Caki2 (cell line): ENCODE data around the gene PGM5. TPM values are rescaled to one million over a fixed set of nuclear protein-coding genes. Genes with fewer than 3 reads are reported as not detected.

Experiments
- DNase-seq: peaks from one replicate; pipeline ENCODE4 v3.0.0-alpha.2; 2015; ENCODE audit warnings: low read depth
- in situ Hi-C: cut with HindIII; loops from 2 replicates; pipeline ENCODE4 v1.10.0; 2016; ENCODE audit warnings: low sequenced_read_pairs, low pct_unique_long_range_greater_than_20kb, mixed read lengths
- total RNA-seq: library from RNA; depleted of rRNA; stranded (reverse); fragments of >200 nt; shearing (Covaris generic); gene quantifications from 2 replicates; pipeline ENCODE4 v1.2.3, GENCODE V29; 2014; ENCODE audit warnings: low replicate concordance; rRNA removed

PGM5 gene
- total RNA-seq, 1 experiment from 2014 or later = not detected

- peak; percentile 84 for DNase-seq
- in situ Hi-C loops = no loop called here
These were observed 190.4 kb downstream of the PGM5 start for GRCh38 chr9:68546596-68547390.

GRCh38 chr9:68547417-68547816 lies 191.0 kb downstream of the PGM5 start:
- in situ Hi-C loops = no loop called here
- DNase-seq = no peak

GRCh38 chr9:68548241-68548640 lies 191.8 kb downstream of the PGM5 start:
- in situ Hi-C loops = no loop called here

GRCh38 chr9:68551191-68551590 lies 194.8 kb downstream of the PGM5 start:
- peak; percentile 62 for DNase-seq
- in situ Hi-C loops = no loop called here

More at GRCh38 chr9:68548241-68548640, 191.8 kb downstream of the PGM5 start:
- DNase-seq = no peak

GRCh38 chr9:68552700-68553476 lies 196.5 kb downstream of the PGM5 start:
- in situ Hi-C loops = no loop called here
- peak; percentile 59 for DNase-seq

- no peak for DNase-seq
- in situ Hi-C loops = no loop called here
These were observed 199.2 kb downstream of the PGM5 start for GRCh38 chr9:68555437-68556150.

- in situ Hi-C loops = no loop called here
- no peak for DNase-seq
These were observed 202.1 kb downstream of the PGM5 start for GRCh38 chr9:68558545-68558944.

GRCh38 chr9:68560071-68560844 lies 203.8 kb downstream of the PGM5 start:
- DNase-seq = peak; percentile 58
- in situ Hi-C loops = no loop called here

- in situ Hi-C loops = no loop called here
These were observed 206.1 kb downstream of the PGM5 start for GRCh38 chr9:68562461-68562860.

GRCh38 chr9:68567565-68567964 lies 211.2 kb downstream of the PGM5 start:
- in situ Hi-C loops = no loop called here
- no peak for DNase-seq

More at GRCh38 chr9:68562461-68562860, 206.1 kb downstream of the PGM5 start:
- DNase-seq = no peak

GRCh38 chr9:68574150-68574549 lies 217.7 kb downstream of the PGM5 start:
- in situ Hi-C loops = no loop called here
- no peak for DNase-seq

GRCh38 chr9:68575817-68576216 lies 219.4 kb downstream of the PGM5 start:
- no peak for DNase-seq
- in situ Hi-C loops = no loop called here

- in situ Hi-C loops = no loop called here
- DNase-seq = no peak
These were observed 221.6 kb downstream of the PGM5 start for GRCh38 chr9:68577774-68578591.

Other genes starting within 250 kb of the PGM5 start
- 6.5 and 10.5 TPM in 2 replicates for gene ZNG1C, start 114.6 kb upstream of the PGM5 start, total RNA-seq
- gene FOXD4L3, start 53.7 kb upstream of the PGM5 start, total RNA-seq = not detected in 2 replicates
- gene TMEM252, start 184.3 kb downstream of the PGM5 start, total RNA-seq = not detected in 2 replicates